HepG2 (cell line): ENCODE data around the gene TTLL10. TPM values are rescaled to one million over a fixed set of nuclear protein-coding genes. Genes with fewer than 3 reads are reported as not detected.

Experiments
- ASH2L ChIP-seq: fragments of 300-600, 200-600 bp; sonication (generic); IDR thresholded peaks from 2 replicates; pipeline ENCODE4 v1.7.0; 2017; ENCODE audit warnings: low read depth, mild to moderate bottlenecking, moderate library complexity, mixed read lengths, low read length; ENCODE audit not compliant: insufficient read length
- KLF15 ChIP-seq: sonication (generic); formaldehyde crosslinking; IDR thresholded peaks from 2 replicates; pipeline ENCODE4 v1.8.1; 2023; ENCODE audit warnings: borderline replicate concordance, mild to moderate bottlenecking, inconsistent platforms, missing genetic modification reagents, mixed read lengths
- RCOR2 ChIP-seq: IDR thresholded peaks from 2 replicates; pipeline ENCODE4 v1.6.1; 2016; ENCODE audit warnings: missing biosample characterization, missing genetic modification reagents
- RNF2 ChIP-seq: fragments of 450-650 bp; conservative IDR thresholded peaks from 2 replicates; pipeline ENCODE4 v1.6.1; 2016; ENCODE audit warnings: low read depth
- SMARCE1 ChIP-seq: fragments of 450-650 bp; IDR thresholded peaks from 2 replicates; pipeline ENCODE4 v1.6.1; 2017; ENCODE audit warnings: borderline replicate concordance
- ZMAT3 ChIP-seq: sonication (generic); formaldehyde crosslinking; conservative IDR thresholded peaks from 2 replicates; pipeline ENCODE4 v1.7.0; 2021; ENCODE audit warnings: missing genetic modification reagents
- polyA plus RNA-seq, 8 experiments: library from polyadenylated mRNA; depleted of rRNA in 3 of 8; stranded (reverse) in 7 of 8; unstranded in 1 of 8; fragments of >200 nt; fragmentation: Illumina TruSeq in 4 of 8; extraction: Trizol in 4 of 8; gene quantifications; 2 replicates each; pipeline versions ENCODE4 v1.2.1 to v1.2.3, GENCODE V29; 2011 to 2016; ENCODE audit warnings: low read depth in 4 of 8, missing spikeins in 1 of 8, mixed read lengths in 1 of 8; ENCODE audit not compliant: insufficient read depth in 1 of 8
- total RNA-seq, 5 experiments: library from RNA; depleted of rRNA; stranded (reverse); fragments of >200 nt; fragmentation: Illumina TruSeq; extraction: Trizol; gene quantifications; 2 replicates each; pipeline ENCODE4 v1.2.3, GENCODE V29; 2016; ENCODE audit warnings: low read depth in 1 of 5
- TF ChIP-seq, protein P1 (sequence below): sonication (generic); formaldehyde crosslinking; IDR thresholded peaks from 2 replicates; pipeline ENCODE4 v1.4.0; 2020; ENCODE audit warnings: mild to moderate bottlenecking, low read depth, missing genetic modification reagents
- TF ChIP-seq, protein P2 (sequence below): sonication (generic); formaldehyde crosslinking; IDR thresholded peaks from 2 replicates; pipeline ENCODE4 v1.4.0; 2020; ENCODE audit warnings: mild to moderate bottlenecking, missing genetic modification reagents
- TF ChIP-seq, protein P3 (sequence below): sonication (generic); formaldehyde crosslinking; IDR thresholded peaks from 2 replicates; pipeline ENCODE4 v1.4.0; 2020; ENCODE audit warnings: missing genetic modification reagents, mild to moderate bottlenecking, borderline replicate concordance
- TF ChIP-seq, protein P4 (sequence below): sonication (generic); formaldehyde crosslinking; IDR thresholded peaks from 2 replicates; pipeline ENCODE4 v1.4.0; 2020; ENCODE audit warnings: missing genetic modification reagents, borderline replicate concordance
- TF ChIP-seq, protein P5 (sequence below): IDR thresholded peaks from 2 replicates; pipeline ENCODE4 v1.6.1; 2016; ENCODE audit warnings: low read depth

Gene TTLL10
- total and polyA plus RNA-seq, 2 of the 13 experiments (the other 11 are each of a cell fraction or from before 2014, with no cell fraction given): not detected

DNA sequence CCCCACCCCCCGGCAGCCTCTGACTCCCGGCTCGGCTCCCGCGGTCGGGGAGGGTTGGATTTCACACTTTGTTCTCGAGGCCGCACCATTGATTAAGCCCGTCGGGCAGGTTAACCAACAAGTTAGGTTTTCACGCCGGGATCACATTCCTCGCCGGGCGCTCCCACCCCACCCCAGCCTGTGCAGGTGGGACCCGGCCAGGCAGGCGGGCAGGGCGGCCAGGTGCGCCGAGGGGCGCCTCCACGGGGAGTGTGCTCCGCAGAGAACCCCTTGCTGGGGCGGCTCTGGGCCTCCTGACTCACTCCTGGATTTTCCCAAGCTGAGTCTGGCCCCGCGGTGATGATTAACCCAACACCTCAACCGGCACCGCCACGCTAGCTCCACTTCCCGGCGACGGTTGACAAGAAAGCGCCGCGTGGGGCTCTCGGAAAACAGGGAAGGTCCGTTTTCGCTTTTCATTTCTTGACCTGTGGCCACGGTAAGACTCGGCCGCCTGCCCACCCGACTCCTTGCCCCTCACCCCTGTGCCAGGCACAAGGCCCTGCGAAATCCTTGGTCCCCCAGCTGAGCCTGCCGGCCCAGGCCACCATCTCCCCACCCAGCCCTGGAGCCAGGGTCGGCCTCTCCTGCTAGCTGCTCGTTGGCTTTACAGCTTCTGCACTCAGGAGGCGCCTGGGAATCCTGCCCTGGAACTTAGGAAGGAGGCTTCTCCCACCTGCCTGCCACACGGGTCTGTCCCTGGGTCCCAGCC is 8.8 kb upstream of the TTLL10 start (continued):
- TF ChIP-seq SMARCE1 (no peak), RCOR2 (CRISPR knock-in tag) (no peak), ZMAT3 (CRISPR knock-in tag) (0 out of 2 replicates have a peak, but pooled peaks have one; percentile 1), RNF2 (0 out of 2 replicates have a peak, but pooled peaks have one; percentile 79), KLF15 (CRISPR knock-in tag) (no peak; the same call in 1 of the 2 replicates), ASH2L (peak; percentile 31)
- TF ChIP-seq, protein P1, sequence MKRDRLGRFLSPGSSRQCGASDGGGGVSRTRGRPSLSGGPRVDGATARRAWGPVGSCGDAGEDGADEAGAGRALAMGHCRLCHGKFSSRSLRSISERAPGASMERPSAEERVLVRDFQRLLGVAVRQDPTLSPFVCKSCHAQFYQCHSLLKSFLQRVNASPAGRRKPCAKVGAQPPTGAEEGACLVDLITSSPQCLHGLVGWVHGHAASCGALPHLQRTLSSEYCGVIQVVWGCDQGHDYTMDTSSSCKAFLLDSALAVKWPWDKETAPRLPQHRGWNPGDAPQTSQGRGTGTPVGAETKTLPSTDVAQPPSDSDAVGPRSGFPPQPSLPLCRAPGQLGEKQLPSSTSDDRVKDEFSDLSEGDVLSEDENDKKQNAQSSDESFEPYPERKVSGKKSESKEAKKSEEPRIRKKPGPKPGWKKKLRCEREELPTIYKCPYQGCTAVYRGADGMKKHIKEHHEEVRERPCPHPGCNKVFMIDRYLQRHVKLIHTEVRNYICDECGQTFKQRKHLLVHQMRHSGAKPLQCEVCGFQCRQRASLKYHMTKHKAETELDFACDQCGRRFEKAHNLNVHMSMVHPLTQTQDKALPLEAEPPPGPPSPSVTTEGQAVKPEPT (CRISPR knock-in tag): no peak
- TF ChIP-seq, protein P2, sequence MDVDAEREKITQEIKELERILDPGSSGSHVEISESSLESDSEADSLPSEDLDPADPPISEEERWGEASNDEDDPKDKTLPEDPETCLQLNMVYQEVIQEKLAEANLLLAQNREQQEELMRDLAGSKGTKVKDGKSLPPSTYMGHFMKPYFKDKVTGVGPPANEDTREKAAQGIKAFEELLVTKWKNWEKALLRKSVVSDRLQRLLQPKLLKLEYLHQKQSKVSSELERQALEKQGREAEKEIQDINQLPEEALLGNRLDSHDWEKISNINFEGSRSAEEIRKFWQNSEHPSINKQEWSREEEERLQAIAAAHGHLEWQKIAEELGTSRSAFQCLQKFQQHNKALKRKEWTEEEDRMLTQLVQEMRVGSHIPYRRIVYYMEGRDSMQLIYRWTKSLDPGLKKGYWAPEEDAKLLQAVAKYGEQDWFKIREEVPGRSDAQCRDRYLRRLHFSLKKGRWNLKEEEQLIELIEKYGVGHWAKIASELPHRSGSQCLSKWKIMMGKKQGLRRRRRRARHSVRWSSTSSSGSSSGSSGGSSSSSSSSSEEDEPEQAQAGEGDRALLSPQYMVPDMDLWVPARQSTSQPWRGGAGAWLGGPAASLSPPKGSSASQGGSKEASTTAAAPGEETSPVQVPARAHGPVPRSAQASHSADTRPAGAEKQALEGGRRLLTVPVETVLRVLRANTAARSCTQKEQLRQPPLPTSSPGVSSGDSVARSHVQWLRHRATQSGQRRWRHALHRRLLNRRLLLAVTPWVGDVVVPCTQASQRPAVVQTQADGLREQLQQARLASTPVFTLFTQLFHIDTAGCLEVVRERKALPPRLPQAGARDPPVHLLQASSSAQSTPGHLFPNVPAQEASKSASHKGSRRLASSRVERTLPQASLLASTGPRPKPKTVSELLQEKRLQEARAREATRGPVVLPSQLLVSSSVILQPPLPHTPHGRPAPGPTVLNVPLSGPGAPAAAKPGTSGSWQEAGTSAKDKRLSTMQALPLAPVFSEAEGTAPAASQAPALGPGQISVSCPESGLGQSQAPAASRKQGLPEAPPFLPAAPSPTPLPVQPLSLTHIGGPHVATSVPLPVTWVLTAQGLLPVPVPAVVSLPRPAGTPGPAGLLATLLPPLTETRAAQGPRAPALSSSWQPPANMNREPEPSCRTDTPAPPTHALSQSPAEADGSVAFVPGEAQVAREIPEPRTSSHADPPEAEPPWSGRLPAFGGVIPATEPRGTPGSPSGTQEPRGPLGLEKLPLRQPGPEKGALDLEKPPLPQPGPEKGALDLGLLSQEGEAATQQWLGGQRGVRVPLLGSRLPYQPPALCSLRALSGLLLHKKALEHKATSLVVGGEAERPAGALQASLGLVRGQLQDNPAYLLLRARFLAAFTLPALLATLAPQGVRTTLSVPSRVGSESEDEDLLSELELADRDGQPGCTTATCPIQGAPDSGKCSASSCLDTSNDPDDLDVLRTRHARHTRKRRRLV: 0 out of 2 replicates have a peak, but pooled peaks have one; percentile 23
- TF ChIP-seq, protein P3, sequence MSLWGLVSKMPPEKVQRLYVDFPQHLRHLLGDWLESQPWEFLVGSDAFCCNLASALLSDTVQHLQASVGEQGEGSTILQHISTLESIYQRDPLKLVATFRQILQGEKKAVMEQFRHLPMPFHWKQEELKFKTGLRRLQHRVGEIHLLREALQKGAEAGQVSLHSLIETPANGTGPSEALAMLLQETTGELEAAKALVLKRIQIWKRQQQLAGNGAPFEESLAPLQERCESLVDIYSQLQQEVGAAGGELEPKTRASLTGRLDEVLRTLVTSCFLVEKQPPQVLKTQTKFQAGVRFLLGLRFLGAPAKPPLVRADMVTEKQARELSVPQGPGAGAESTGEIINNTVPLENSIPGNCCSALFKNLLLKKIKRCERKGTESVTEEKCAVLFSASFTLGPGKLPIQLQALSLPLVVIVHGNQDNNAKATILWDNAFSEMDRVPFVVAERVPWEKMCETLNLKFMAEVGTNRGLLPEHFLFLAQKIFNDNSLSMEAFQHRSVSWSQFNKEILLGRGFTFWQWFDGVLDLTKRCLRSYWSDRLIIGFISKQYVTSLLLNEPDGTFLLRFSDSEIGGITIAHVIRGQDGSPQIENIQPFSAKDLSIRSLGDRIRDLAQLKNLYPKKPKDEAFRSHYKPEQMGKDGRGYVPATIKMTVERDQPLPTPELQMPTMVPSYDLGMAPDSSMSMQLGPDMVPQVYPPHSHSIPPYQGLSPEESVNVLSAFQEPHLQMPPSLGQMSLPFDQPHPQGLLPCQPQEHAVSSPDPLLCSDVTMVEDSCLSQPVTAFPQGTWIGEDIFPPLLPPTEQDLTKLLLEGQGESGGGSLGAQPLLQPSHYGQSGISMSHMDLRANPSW (CRISPR knock-in tag): no peak
- TF ChIP-seq, protein P4, sequence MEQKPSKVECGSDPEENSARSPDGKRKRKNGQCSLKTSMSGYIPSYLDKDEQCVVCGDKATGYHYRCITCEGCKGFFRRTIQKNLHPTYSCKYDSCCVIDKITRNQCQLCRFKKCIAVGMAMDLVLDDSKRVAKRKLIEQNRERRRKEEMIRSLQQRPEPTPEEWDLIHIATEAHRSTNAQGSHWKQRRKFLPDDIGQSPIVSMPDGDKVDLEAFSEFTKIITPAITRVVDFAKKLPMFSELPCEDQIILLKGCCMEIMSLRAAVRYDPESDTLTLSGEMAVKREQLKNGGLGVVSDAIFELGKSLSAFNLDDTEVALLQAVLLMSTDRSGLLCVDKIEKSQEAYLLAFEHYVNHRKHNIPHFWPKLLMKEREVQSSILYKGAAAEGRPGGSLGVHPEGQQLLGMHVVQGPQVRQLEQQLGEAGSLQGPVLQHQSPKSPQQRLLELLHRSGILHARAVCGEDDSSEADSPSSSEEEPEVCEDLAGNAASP (CRISPR knock-in tag): no peak
- TF ChIP-seq, protein P5, sequence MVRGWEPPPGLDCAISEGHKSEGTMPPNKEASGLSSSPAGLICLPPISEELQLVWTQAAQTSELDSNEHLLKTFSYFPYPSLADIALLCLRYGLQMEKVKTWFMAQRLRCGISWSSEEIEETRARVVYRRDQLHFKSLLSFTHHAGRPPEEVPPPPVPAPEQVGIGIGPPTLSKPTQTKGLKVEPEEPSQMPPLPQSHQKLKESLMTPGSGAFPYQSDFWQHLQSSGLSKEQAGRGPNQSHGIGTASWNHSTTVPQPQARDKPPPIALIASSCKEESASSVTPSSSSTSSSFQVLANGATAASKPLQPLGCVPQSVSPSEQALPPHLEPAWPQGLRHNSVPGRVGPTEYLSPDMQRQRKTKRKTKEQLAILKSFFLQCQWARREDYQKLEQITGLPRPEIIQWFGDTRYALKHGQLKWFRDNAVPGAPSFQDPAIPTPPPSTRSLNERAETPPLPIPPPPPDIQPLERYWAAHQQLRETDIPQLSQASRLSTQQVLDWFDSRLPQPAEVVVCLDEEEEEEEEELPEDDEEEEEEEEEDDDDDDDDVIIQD (CRISPR knock-in tag): no peak
